ENCODE results near the gene ASCC1. TPM values are rescaled to one million over a fixed set of nuclear protein-coding genes. Genes with fewer than 3 reads are reported as not detected.

The ASCC1 gene
- total RNA-seq, 1 experiment from 2014 or later: 40.2 TPM

DNA sequence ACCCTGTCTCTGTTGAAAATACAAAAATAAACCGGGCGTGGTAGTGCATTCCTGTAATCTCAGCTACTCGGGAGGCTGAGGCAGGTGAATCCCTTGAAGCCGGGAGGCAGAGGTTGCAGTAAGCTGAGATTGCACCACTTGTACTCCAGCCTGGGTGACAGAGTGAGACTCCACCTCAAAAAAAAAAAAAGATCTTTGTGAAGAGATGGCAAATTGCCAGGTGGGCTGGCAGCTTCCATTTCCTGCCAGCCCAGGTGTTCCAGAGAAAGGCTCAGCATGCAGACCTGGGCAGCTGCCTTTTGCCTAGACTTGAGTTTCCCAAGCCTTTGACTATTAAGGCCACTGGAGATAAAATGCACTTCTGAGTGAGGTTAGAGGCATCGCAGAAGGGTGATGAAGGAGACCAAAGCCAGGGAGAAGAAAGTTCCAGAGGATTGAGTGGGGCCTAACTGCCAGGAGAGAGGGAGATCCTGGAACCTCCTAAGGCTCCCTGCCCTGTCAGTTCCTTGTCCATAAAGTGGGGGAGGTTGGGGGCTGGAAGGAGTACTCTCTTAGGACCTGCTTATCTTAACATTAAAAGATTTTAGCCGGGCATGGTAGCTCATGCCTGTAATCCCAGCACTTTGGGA is 47.7 kb upstream of the ASCC1 start:
- H3K9me3 ChIP-seq (ENCODE audit: low read depth, low read length, poor library complexity, severe bottlenecking): no peaks in the 10 kb centered on the region
- no peak overlapping the region for H3K27ac ChIP-seq (ENCODE audit: low read depth, low read length, poor library complexity, severe bottlenecking)
- no TSS peak for BruUV-seq (replicated peaks)
- no peak overlapping the region for H3K4me3 ChIP-seq (ENCODE audit: low read depth, low read length, poor library complexity, severe bottlenecking)
- TF ChIP-seq EZH2 (IDR thresholded peaks at IDR 0.05; ENCODE audit: borderline replicate concordance, low read depth, low read length, poor library complexity, severe bottlenecking) (no peak), CTCF (conservative IDR thresholded peaks at IDR 0.05; ENCODE audit: low read depth, low read length) (no peak)
- no peak for DNase-seq (ENCODE audit: low spot score)
- ChIA-PET CTCF (no interaction called here), POLR2A (ENCODE audit: low non-redundant PET) (no interaction called here)
- H3K4me1 ChIP-seq (ENCODE audit: insufficient read depth, low read length, poor library complexity, severe bottlenecking): peaks cover 35% of the 10 kb centered on the region
- no peaks in the 10 kb centered on the region for H3K36me3 ChIP-seq (ENCODE audit: insufficient read depth, low read length, poor library complexity, severe bottlenecking)
- intact Hi-C loops (cut with micrococcal nuclease; ENCODE audit: unreplicated experiment): no loop called here
- no peaks in the 10 kb centered on the region for H3K27me3 ChIP-seq (replicated peaks; ENCODE audit: insufficient read depth, low read depth, low read length, poor library complexity)

DNA sequence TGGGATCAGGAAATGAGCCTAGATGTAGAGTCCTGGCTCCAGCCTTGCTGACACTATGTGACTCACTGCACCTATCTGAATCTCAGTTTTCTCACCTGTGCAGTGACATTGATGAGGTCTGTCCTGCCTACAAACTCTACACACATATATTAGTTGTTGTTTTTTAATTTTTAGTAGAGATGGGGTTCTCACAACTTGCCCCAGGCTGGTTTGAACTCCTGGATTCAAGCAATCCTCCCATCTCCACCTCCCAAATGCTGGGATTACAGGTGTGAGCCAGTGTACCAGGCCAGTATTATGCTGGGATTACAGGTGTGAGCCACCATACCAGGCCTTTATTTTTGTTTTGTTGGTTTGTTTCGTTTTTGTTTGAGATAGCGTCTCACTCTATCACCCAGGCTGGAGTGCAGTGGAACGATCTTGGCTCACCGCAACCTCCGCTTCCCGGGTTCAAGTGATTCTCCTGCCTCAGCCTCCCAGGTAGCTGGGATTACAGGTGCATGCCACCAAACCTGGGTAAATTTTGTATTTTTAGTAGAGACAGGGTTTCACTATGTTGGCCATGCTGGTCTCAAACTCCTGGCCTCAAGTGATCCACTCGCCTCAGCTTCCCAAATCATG is 45.8 kb upstream of the ASCC1 start:
- Histone ChIP-seq H3K36me3 (ENCODE audit: insufficient read depth, low read length, poor library complexity, severe bottlenecking) (no peaks in the 10 kb centered on the region), H3K27me3 (replicated peaks; ENCODE audit: insufficient read depth, low read depth, low read length, poor library complexity) (no peaks in the 10 kb centered on the region), H3K27ac (ENCODE audit: low read depth, low read length, poor library complexity, severe bottlenecking) (peak overlapping the region; percentile 86), H3K9me3 (ENCODE audit: low read depth, low read length, poor library complexity, severe bottlenecking) (no peaks in the 10 kb centered on the region), H3K4me1 (ENCODE audit: insufficient read depth, low read length, poor library complexity, severe bottlenecking) (peaks cover 43% of the 10 kb centered on the region), H3K4me3 (ENCODE audit: low read depth, low read length, poor library complexity, severe bottlenecking) (no peak overlapping the region)
- POLR2A ChIA-PET (ENCODE audit: low non-redundant PET): no interaction called here
- intact Hi-C loops (cut with micrococcal nuclease; ENCODE audit: unreplicated experiment): no loop called here
- no peak for TF ChIP-seq CTCF (conservative IDR thresholded peaks at IDR 0.05; ENCODE audit: low read depth, low read length)
- TF ChIP-seq EZH2 (IDR thresholded peaks at IDR 0.05; ENCODE audit: borderline replicate concordance, low read depth, low read length, poor library complexity, severe bottlenecking): no peak
- BruUV-seq (replicated peaks): no TSS peak
- CTCF ChIA-PET: no interaction called here
- DNase-seq (ENCODE audit: low spot score): no peak

DNA sequence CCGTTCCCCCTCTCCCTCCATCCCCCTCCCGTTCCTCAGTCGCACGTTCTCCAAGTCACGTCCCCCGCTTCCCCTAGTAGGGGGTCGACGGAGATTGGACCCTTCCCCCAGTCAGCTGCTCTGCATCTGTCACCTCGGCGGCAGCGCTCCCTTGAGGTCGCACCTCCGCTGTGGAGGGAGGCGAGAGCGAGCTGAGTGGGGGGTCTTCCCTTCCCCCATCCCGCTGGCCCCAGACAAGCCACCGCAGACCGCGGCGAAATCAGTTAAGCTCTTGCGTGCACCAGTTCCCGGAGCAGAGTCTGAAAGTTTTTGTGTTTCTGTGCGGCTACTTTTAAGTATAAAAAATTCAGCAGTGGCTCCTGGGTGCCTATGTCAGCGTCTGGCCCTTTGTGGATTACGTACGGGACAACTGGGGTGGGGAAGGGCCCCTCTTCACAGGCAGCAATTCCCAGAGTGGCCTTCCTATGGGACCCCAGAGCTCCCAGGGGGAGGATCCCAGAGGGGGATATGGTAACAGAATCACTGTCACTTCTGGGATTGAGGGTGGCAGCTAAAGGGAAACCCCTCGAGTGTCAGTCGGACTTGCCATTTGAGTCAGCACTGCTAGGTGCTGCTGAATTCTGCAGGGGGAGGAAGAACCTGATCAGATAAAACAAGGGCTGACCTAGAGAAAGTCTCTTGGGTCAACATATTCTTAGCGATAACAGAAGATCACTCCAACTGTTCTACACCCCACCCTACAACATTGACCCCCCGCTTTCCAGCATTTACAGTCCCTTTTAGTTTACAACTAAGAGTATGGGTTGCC is 45.1 kb upstream of the ASCC1 start:
- H3K27ac ChIP-seq (ENCODE audit: low read depth, low read length, poor library complexity, severe bottlenecking): peak overlapping the region; percentile 86
- DNase-seq (ENCODE audit: low spot score): no peak
- BruUV-seq (replicated peaks): no TSS peak
- no peaks in the 10 kb centered on the region for H3K9me3 ChIP-seq (ENCODE audit: low read depth, low read length, poor library complexity, severe bottlenecking)
- TF ChIP-seq CTCF (conservative IDR thresholded peaks at IDR 0.05; ENCODE audit: low read depth, low read length) (0 out of 2 replicates have a peak, but pooled peaks have one; percentile 35), EZH2 (IDR thresholded peaks at IDR 0.05; ENCODE audit: borderline replicate concordance, low read depth, low read length, poor library complexity, severe bottlenecking) (no peak)
- H3K27me3 ChIP-seq (replicated peaks; ENCODE audit: insufficient read depth, low read depth, low read length, poor library complexity): no peaks in the 10 kb centered on the region
- peak overlapping the region; percentile 45 for H3K4me3 ChIP-seq (ENCODE audit: low read depth, low read length, poor library complexity, severe bottlenecking)
- no peaks in the 10 kb centered on the region for H3K36me3 ChIP-seq (ENCODE audit: insufficient read depth, low read length, poor library complexity, severe bottlenecking)
- ChIA-PET POLR2A (ENCODE audit: low non-redundant PET) (interaction anchor here (0.8 to 1.2 kb wide), 2 partner anchors 12 to 60 kb away, joined by 3 to 8 read pairs; no protein-coding TSS in a partner anchor), CTCF (interaction anchor here (0.5 to 0.9 kb wide), 2 partner anchors 14 to 129 kb away, joined by 4 to 5 read pairs; no protein-coding TSS in a partner anchor)
- intact Hi-C loops (cut with micrococcal nuclease; ENCODE audit: unreplicated experiment): no loop called here
- H3K4me1 ChIP-seq (ENCODE audit: insufficient read depth, low read length, poor library complexity, severe bottlenecking): peaks cover 44% of the 10 kb centered on the region
